OCI-LY7 (cell line): ENCODE data around the gene CD226. TPM values are rescaled to one million over a fixed set of nuclear protein-coding genes. Genes with fewer than 3 reads are reported as not detected.

Experiments used
- BruUV-seq: library from RNA; stranded (reverse); fragments of 400-500 nt; replicated peaks from 2 replicates; lab custom pipeline; 2021; lab: Mats Ljungman, UMichigan
- CTCF ChIA-PET: fragments of 300-600 bp; sonication (Branson Sonifier 250); formaldehyde crosslinking; loops from one replicate; lab custom pipeline; 2022; ENCODE audit warnings: antibody characterized with exemption; ENCODE audit not compliant: unreplicated experiment; lab: Charles Lee
- POLR2A ChIA-PET: fragments of 300-600 bp; sonication (Branson Sonifier 250); formaldehyde crosslinking; loops from one replicate; lab custom pipeline; 2022; ENCODE audit warnings: antibody characterized with exemption; lab: Charles Lee
- DNase-seq: peaks from one replicate; pipeline ENCODE4 v3.0.0-alpha.2; 2015; ENCODE audit warnings: low spot score
- H2AFZ ChIP-seq: fragments of 200-600 bp; sonication (generic), shearing (Covaris generic); 2 replicates; pipeline ENCODE4 v1.6.1; 2014; ENCODE audit warnings: mild to moderate bottlenecking, antibody characterized with exemption, low read length, moderate library complexity
- H3K27ac ChIP-seq: fragments of 200-600 bp; sonication (generic); 2 replicates; pipeline ENCODE4 v1.5.1; 2014; ENCODE audit warnings: mixed run types, low read depth, mild to moderate bottlenecking, moderate library complexity, low read length, inconsistent platforms; ENCODE audit not compliant: poor library complexity, severe bottlenecking
- H3K36me3 ChIP-seq: fragments of 200-600 bp; sonication (generic); 2 replicates; pipeline ENCODE4 v1.6.1; 2014; ENCODE audit warnings: mild to moderate bottlenecking, antibody characterized with exemption, low read length, moderate library complexity, mixed read lengths; ENCODE audit not compliant: insufficient read depth
- H3K4me1 ChIP-seq: fragments of 200-600 bp; sonication (generic); 2 replicates; pipeline ENCODE4 v1.5.1; 2014; ENCODE audit warnings: mild to moderate bottlenecking, low read length; ENCODE audit not compliant: insufficient read depth, poor library complexity, severe bottlenecking
- H3K4me2 ChIP-seq: fragments of 200-600 bp; sonication (generic); 2 replicates; pipeline ENCODE4 v1.6.1; 2014; ENCODE audit warnings: mild to moderate bottlenecking, low read length
- H3K4me3 ChIP-seq: fragments of 200-600 bp; sonication (generic); 2 replicates; pipeline ENCODE4 v1.5.1; 2014; ENCODE audit warnings: mild to moderate bottlenecking, low read depth, low read length; ENCODE audit not compliant: poor library complexity, severe bottlenecking
- H3K79me2 ChIP-seq: fragments of 200-600 bp; sonication (generic); 2 replicates; pipeline ENCODE4 v1.6.1; 2016; ENCODE audit warnings: low read depth, mild to moderate bottlenecking, low read length, moderate library complexity, mixed read lengths; ENCODE audit not compliant: insufficient read depth
- H3K9me2 ChIP-seq: fragments of 200-600 bp; sonication (generic); 2 replicates; pipeline ENCODE4 v1.6.1; 2016; ENCODE audit warnings: mild to moderate bottlenecking, low read length, mixed read lengths; ENCODE audit not compliant: insufficient read depth
- H3K9me3 ChIP-seq: fragments of 200-600 bp; sonication (generic); 2 replicates; pipeline ENCODE4 v1.6.1; 2014; ENCODE audit warnings: mild to moderate bottlenecking, mixed run types, low read length, mixed read lengths
- H4K20me1 ChIP-seq: fragments of 200-600 bp; sonication (generic); 2 replicates; pipeline ENCODE4 v1.6.1; 2014; ENCODE audit warnings: mild to moderate bottlenecking, antibody characterized with exemption, low read length, moderate library complexity, mixed read lengths; ENCODE audit not compliant: insufficient read depth
- CTCF ChIP-seq: fragments of 200-600 bp; sonication (generic); conservative IDR thresholded peaks from 2 replicates; pipeline ENCODE4 v1.5.1; 2014; ENCODE audit warnings: mild to moderate bottlenecking, antibody characterized with exemption, low read length, moderate library complexity, mixed read lengths
- EZH2phosphoT487 ChIP-seq: fragments of 200-600 bp; sonication (generic); IDR thresholded peaks from 2 replicates; pipeline ENCODE4 v1.6.1; 2018; ENCODE audit warnings: low read depth, borderline replicate concordance, mild to moderate bottlenecking, mixed run types, antibody characterized with exemption, low read length, moderate library complexity, mixed read lengths
- intact Hi-C: fragments of 100-400 bp; cut with micrococcal nuclease; formaldehyde crosslinking; loops from one replicate; pipeline ENCODE4 v1.10.0; 2022; ENCODE audit not compliant: unreplicated experiment
- total RNA-seq, 2 experiments: library from RNA; depleted of rRNA in 1 of 2; stranded (reverse); fragments of >200 nt in 1 of 2; shearing (Covaris generic) in 1 of 2; gene quantifications; 2 replicates each; pipeline ENCODE4 v1.2.3, GENCODE V29; 2014 to 2022

The CD226 gene
- total RNA-seq, 2 experiments from 2014 or later, result 0.25 TPM; not detected in 1

DNA sequence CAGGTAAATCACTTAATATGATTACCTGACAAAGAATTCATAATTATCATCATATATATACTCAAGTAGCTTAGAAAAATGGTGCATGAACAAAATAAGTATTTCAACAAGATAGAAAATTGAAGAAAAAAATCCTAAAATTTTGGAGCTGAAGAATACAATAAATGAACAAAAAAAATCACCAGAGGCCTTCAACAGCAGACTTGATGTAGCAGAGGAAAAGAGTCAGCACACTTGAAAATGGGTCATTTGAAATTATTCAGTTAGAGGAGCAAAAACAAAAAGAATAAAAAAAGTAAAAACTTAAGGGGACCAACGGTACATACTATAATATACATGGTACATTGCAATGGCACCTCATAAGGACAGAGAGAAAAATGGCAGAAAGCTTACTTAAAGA lies 40.2 kb upstream of the CD226 start:
- H4K20me1 ChIP-seq, result no peaks in the 10 kb centered on the region
- no peak overlapping the region for H3K4me3 ChIP-seq
- H3K27ac ChIP-seq, result no peak overlapping the region
- no peaks in the 10 kb centered on the region for H3K4me1 ChIP-seq
- no peak overlapping the region for H3K4me2 ChIP-seq
- H2AFZ ChIP-seq, result no peak overlapping the region
- no peaks in the 10 kb centered on the region for H3K79me2 ChIP-seq
- intact Hi-C loops, result no loop called here
- no peaks in the 10 kb centered on the region for H3K9me2 ChIP-seq
- TF ChIP-seq CTCF (no peak), EZH2phosphoT487 (no peak)
- DNase-seq, result no peak
- no TSS peak for BruUV-seq
- no peaks in the 10 kb centered on the region for H3K9me3 ChIP-seq
- POLR2A ChIA-PET, result interaction anchor here (0.6 kb wide), 1 partner anchor 64 kb away, joined by 4 read pairs; no protein-coding TSS in a partner anchor
- H3K36me3 ChIP-seq, result no peaks in the 10 kb centered on the region
- CTCF ChIA-PET, result no interaction called here

DNA sequence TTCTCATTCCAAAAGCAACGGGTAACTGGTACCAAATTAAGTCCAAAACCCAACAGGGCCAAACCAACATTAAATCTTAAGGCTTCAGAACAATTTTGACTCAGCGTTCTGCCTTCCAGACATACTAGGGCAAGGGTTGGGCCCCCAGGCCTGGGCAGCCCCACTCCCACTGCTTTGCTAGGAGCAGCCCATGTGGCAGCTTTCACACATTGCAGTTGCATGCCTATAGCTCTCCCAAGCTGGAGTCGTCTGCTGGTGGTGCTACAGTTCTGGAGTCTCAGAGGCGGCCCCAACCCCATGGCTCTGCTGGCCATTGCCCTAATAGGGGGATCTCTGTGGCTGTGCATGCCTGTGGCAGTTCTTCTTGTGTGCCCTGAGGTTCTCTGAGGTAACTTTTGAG lies 37.6 kb upstream of the CD226 start:
- intact Hi-C loops, result no loop called here
- BruUV-seq, result no TSS peak
- Histone ChIP-seq H3K9me2 (no peaks in the 10 kb centered on the region), H3K4me3 (no peak overlapping the region), H3K4me1 (no peaks in the 10 kb centered on the region), H3K36me3 (no peaks in the 10 kb centered on the region), H2AFZ (no peak overlapping the region), H3K79me2 (no peaks in the 10 kb centered on the region), H3K9me3 (no peaks in the 10 kb centered on the region), H3K4me2 (no peak overlapping the region), H3K27ac (no peak overlapping the region), H4K20me1 (no peaks in the 10 kb centered on the region)
- TF ChIP-seq CTCF (no peak), EZH2phosphoT487 (no peak)
- no peak for DNase-seq
- CTCF ChIA-PET, result no interaction called here
- POLR2A ChIA-PET, result no interaction called here

GRCh38 chr18:69982417-69982816 lies 34.7 kb upstream of the CD226 start:
- CTCF ChIA-PET, result no interaction called here

More at GRCh38 chr18:69982417-69982816, 34.7 kb upstream of the CD226 start:
- Histone ChIP-seq H3K4me1 (no peaks in the 10 kb centered on the region), H2AFZ (no peak overlapping the region), H4K20me1 (no peaks in the 10 kb centered on the region), H3K4me2 (no peak overlapping the region), H3K36me3 (no peaks in the 10 kb centered on the region), H3K79me2 (no peaks in the 10 kb centered on the region), H3K9me3 (no peaks in the 10 kb centered on the region), H3K27ac (no peak overlapping the region), H3K9me2 (no peaks in the 10 kb centered on the region), H3K4me3 (no peak overlapping the region)
- DNase-seq, result no peak
- no TSS peak for BruUV-seq
- TF ChIP-seq CTCF, result no peak
- TF ChIP-seq EZH2phosphoT487, result no peak
- POLR2A ChIA-PET, result interaction anchor here (0.6 kb wide), 1 partner anchor 148 kb away, joined by 3 read pairs; no protein-coding TSS in a partner anchor
- intact Hi-C loops, result no loop called here
